Neural progenitor cell (in vitro differentiated cells): ENCODE data around the gene ZFR2. TPM values are rescaled to one million over a fixed set of nuclear protein-coding genes. Genes with fewer than 3 reads are reported as not detected.
A peak's percentile ranks its signal among the peaks of the same experiment; 100 is the strongest.

ENCODE experiments used
- DNase-seq: peaks from one replicate; pipeline ENCODE4 v3.0.0-alpha.2; 2016; ENCODE audit warnings: low spot score
- H2AFZ ChIP-seq: fragments of 200-600 bp; sonication (generic); replicated peaks from 2 replicates; pipeline ENCODE4 v1.6.1; 2016; ENCODE audit warnings: antibody characterized with exemption
- H3F3A ChIP-seq: fragments of 200-600 bp; sonication (generic); 2 replicates; pipeline ENCODE4 v1.6.1; 2016; ENCODE audit warnings: antibody characterized with exemption, low read depth
- H3K27ac ChIP-seq: fragments of 200-600 bp; sonication (generic); 2 replicates; pipeline ENCODE4 v1.5.1; 2016; ENCODE audit warnings: mild to moderate bottlenecking
- H3K27me3 ChIP-seq: fragments of 200-600 bp; sonication (generic); 2 replicates; pipeline ENCODE4 v1.6.1; 2016; ENCODE audit warnings: mild to moderate bottlenecking, moderate library complexity
- H3K36me3 ChIP-seq: fragments of 200-600 bp; sonication (generic); 2 replicates; pipeline ENCODE4 v1.5.1; 2016
- H3K4me1 ChIP-seq: fragments of 200-600 bp; sonication (generic); 2 replicates; pipeline ENCODE4 v1.6.1; 2016; ENCODE audit warnings: mixed run types
- H3K4me2 ChIP-seq: fragments of 200-600 bp; sonication (generic); 2 replicates; pipeline ENCODE4 v1.6.1; 2016
- H3K4me3 ChIP-seq: fragments of 200-600 bp; sonication (generic); 2 replicates; pipeline ENCODE4 v1.5.1; 2016
- H3K79me2 ChIP-seq: fragments of 200-600 bp; sonication (generic); 2 replicates; pipeline ENCODE4 v1.6.1; 2016; ENCODE audit warnings: low read depth
- H3K9ac ChIP-seq: fragments of 200-600 bp; sonication (generic); 2 replicates; pipeline ENCODE4 v1.6.1; 2016
- H3K9me3 ChIP-seq: fragments of 200-600 bp; sonication (generic); 2 replicates; pipeline ENCODE4 v1.5.1; 2016; ENCODE audit warnings: low read depth
- H4K20me1 ChIP-seq: fragments of 200-600 bp; sonication (generic); 2 replicates; pipeline ENCODE4 v1.6.1; 2016; ENCODE audit warnings: low read depth
- H3K27ac Mint-ChIP-seq: 3 replicates; pipeline ENCODE4 v1.8.0; 2021; ENCODE audit warnings: mixed read lengths
- H3K27me3 Mint-ChIP-seq: 2 replicates; pipeline ENCODE4 v1.8.0; 2022; ENCODE audit warnings: low read depth, mild to moderate bottlenecking, inconsistent platforms, moderate library complexity, mixed read lengths; ENCODE audit not compliant: insufficient read depth
- H3K36me3 Mint-ChIP-seq: 3 replicates; pipeline ENCODE4 v1.8.0; 2021; ENCODE audit warnings: mixed read lengths
- H3K4me1 Mint-ChIP-seq: 3 replicates; pipeline ENCODE4 v1.8.0; 2021; ENCODE audit warnings: mixed read lengths
- H3K4me3 Mint-ChIP-seq: 3 replicates; pipeline ENCODE4 v1.8.0; 2021; ENCODE audit warnings: mild to moderate bottlenecking, moderate library complexity, mixed read lengths
- H3K9me3 Mint-ChIP-seq: 3 replicates; pipeline ENCODE4 v1.8.0; 2020; ENCODE audit warnings: mixed read lengths
- EZH2 ChIP-seq: fragments of 200-600 bp; sonication (generic); IDR thresholded peaks from 2 replicates; pipeline ENCODE4 v1.6.1; 2017; ENCODE audit warnings: antibody characterized with exemption, mild to moderate bottlenecking, moderate library complexity
- EZH2phosphoT487 ChIP-seq: fragments of 200-600 bp; sonication (generic); IDR thresholded peaks from 2 replicates; pipeline ENCODE4 v1.6.1; 2017; ENCODE audit warnings: antibody characterized with exemption
- total RNA-seq: library from RNA; depleted of rRNA; stranded (reverse); fragments of >200 nt; gene quantifications from 2 replicates; pipeline ENCODE4 v1.2.3, GENCODE V29; 2015; ENCODE audit warnings: low replicate concordance
- TF ChIP-seq, protein P1 (sequence below): fragments of 200-600 bp; sonication (generic); IDR thresholded peaks from 2 replicates; pipeline ENCODE4 v1.5.1; 2017; ENCODE audit warnings: antibody characterized with exemption, mild to moderate bottlenecking

ZFR2 gene
- total RNA-seq, 1 donor from 2014 or later = 8.9 TPM

DNA sequence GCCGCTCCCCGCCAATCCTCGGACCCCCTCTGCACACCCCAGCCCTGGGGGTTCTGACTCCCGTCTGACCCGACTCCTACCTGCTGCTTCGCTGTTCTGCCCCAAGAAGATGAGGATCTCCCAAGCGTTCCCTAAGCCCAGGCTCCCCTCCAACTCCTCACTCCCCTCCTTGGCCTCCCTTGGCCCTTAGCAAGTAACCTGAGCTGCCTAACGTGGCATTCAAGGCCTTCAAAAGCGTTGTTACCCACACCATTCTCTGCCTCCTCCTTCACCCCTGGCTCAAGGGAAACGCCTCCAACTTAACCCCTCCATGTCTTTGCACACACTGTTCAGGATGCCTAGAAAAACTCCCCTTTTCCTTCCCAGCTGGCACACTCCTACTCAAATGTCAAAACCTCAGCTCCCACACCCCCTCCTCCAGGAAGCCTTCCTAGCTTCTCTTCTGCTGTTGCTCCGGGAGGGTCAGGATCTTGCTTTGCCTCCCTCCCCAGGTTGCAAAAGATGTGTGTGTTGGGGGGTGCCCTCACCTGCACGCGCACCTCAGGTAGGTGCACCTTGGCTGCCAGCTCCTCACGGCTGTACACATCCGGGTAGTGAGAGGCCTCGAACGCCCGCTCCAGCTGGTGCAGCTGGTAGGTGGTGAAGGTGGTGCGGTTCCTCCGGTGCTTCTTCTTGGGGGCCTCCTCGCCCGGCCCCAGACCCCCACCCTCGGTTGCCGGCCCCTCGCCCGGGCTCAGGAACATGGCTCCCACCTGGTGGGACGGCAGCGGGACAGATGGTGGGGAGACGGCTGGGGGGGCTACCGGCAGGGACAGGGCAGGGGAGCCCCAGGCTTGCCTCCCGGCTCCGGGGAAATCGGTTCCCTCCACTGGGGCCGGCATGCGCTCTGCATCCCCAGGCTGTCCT is 97.6 kb downstream of the ZFR2 start:
- H3K4me3 ChIP-seq = no peak overlapping the region
- no peak overlapping the region for H3K27ac ChIP-seq
- TF ChIP-seq EZH2 (no peak), EZH2phosphoT487 (no peak)
- TF ChIP-seq, protein P1, sequence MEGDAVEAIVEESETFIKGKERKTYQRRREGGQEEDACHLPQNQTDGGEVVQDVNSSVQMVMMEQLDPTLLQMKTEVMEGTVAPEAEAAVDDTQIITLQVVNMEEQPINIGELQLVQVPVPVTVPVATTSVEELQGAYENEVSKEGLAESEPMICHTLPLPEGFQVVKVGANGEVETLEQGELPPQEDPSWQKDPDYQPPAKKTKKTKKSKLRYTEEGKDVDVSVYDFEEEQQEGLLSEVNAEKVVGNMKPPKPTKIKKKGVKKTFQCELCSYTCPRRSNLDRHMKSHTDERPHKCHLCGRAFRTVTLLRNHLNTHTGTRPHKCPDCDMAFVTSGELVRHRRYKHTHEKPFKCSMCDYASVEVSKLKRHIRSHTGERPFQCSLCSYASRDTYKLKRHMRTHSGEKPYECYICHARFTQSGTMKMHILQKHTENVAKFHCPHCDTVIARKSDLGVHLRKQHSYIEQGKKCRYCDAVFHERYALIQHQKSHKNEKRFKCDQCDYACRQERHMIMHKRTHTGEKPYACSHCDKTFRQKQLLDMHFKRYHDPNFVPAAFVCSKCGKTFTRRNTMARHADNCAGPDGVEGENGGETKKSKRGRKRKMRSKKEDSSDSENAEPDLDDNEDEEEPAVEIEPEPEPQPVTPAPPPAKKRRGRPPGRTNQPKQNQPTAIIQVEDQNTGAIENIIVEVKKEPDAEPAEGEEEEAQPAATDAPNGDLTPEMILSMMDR = no peak
- H3K4me1 ChIP-seq = peaks cover 14% of the 10 kb centered on the region
- Mint-ChIP-seq H3K27me3 (peaks cover 7% of the 10 kb centered on the region), H3K4me3 (peak overlapping the region; percentile 22), H3K4me1 (peaks cover 10% of the 10 kb centered on the region), H3K27ac (peak overlapping the region; percentile 27), H3K36me3 (peaks cover 2% of the 10 kb centered on the region), H3K9me3 (no peaks in the 10 kb centered on the region)
- no peaks in the 10 kb centered on the region for H3K27me3 ChIP-seq
- no peak overlapping the region for H3K9ac ChIP-seq
- no peaks in the 10 kb centered on the region for H3K36me3 ChIP-seq
- no peak overlapping the region for H3K4me2 ChIP-seq
- DNase-seq = no peak
- H3K9me3 ChIP-seq = no peaks in the 10 kb centered on the region
- H3F3A ChIP-seq = peaks cover 4% of the 10 kb centered on the region
- H3K79me2 ChIP-seq = no peaks in the 10 kb centered on the region
- no peaks in the 10 kb centered on the region for H4K20me1 ChIP-seq
- H2AFZ ChIP-seq = no peak overlapping the region

GRCh38 chr19:3770136-3770999 is 98.5 kb downstream of the ZFR2 start:
- H3K4me1 ChIP-seq = peaks cover 14% of the 10 kb centered on the region
- no peak for DNase-seq
- H3K27ac Mint-ChIP-seq = no peak overlapping the region

DNA sequence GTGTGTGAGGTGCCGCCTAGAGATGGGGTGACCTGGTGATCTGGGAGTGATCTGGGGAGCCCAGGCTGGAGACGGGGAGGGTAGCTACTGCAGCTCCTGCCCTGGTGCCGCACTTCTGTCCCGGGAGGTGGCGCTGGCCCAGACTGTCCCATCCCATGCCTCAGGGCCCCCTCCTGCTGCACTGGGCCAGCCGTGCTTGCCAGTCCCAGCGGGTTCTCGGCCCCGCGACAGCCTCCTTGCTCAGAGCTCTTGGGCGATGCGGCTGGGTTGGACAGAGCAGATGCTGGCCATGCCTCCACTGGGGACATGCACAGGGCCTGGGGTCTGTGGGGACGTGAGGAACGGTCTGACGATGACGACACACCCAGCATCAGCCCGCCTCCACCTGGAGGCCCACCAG is 99.3 kb downstream of the ZFR2 start:
- H3K4me3 Mint-ChIP-seq = no peak overlapping the region
- Histone ChIP-seq H3K9ac (no peak overlapping the region), H2AFZ (no peak overlapping the region), H3K9me3 (no peaks in the 10 kb centered on the region), H3K4me3 (no peak overlapping the region), H3K27ac (no peak overlapping the region), H4K20me1 (no peaks in the 10 kb centered on the region), H3K36me3 (no peaks in the 10 kb centered on the region), H3K4me1 (peaks cover 14% of the 10 kb centered on the region), H3K4me2 (no peak overlapping the region), H3F3A (peaks cover 4% of the 10 kb centered on the region), H3K27me3 (no peaks in the 10 kb centered on the region), H3K79me2 (no peaks in the 10 kb centered on the region)
- no peaks in the 10 kb centered on the region for H3K9me3 Mint-ChIP-seq
- DNase-seq = no peak
- TF ChIP-seq EZH2phosphoT487 (no peak), EZH2 (no peak)
- TF ChIP-seq, protein P1 = no peak
- no peak overlapping the region for H3K27ac Mint-ChIP-seq
- peaks cover 10% of the 10 kb centered on the region for H3K4me1 Mint-ChIP-seq
- peaks cover 5% of the 10 kb centered on the region for H3K27me3 Mint-ChIP-seq
- peaks cover 2% of the 10 kb centered on the region for H3K36me3 Mint-ChIP-seq

More at GRCh38 chr19:3770136-3770999, 98.5 kb downstream of the ZFR2 start:
- Mint-ChIP-seq H3K4me1 (peaks cover 10% of the 10 kb centered on the region), H3K4me3 (no peak overlapping the region), H3K27me3 (peaks cover 7% of the 10 kb centered on the region), H3K36me3 (peaks cover 2% of the 10 kb centered on the region), H3K9me3 (no peaks in the 10 kb centered on the region)
- no peak overlapping the region for H3K27ac ChIP-seq
- H4K20me1 ChIP-seq = no peaks in the 10 kb centered on the region
- peaks cover 4% of the 10 kb centered on the region for H3F3A ChIP-seq
- no peaks in the 10 kb centered on the region for H3K27me3 ChIP-seq
- H3K4me3 ChIP-seq = no peak overlapping the region
- TF ChIP-seq, protein P1 = no peak
- TF ChIP-seq EZH2 (no peak), EZH2phosphoT487 (no peak)
- H3K9ac ChIP-seq = no peak overlapping the region
- no peaks in the 10 kb centered on the region for H3K36me3 ChIP-seq
- H3K79me2 ChIP-seq = no peaks in the 10 kb centered on the region
- no peaks in the 10 kb centered on the region for H3K9me3 ChIP-seq
- H3K4me2 ChIP-seq = no peak overlapping the region
- no peak overlapping the region for H2AFZ ChIP-seq
